Activated CD4-positive, alpha-beta T cell treated with anti-CD3 and anti-CD28 coated beads, Interleukin-2, amount 50 U/mL, for 16 hours (primary cell): ENCODE results near the gene FLOT2.
"Not testable (repeated sequence)": the region's sequence is repeated elsewhere in the genome, so short reads cannot be mapped to it uniquely, and the experiment has no call there.

Source experiments
- DNase-seq: peaks from one replicate; pipeline ENCODE4 v3.0.0-alpha.2; 2020

Gene FLOT2

GRCh38 chr17:28839221-28839620 lies 58.3 kb downstream of the FLOT2 start:
- DNase-seq = no peak

GRCh38 chr17:28836541-28836940 lies 61.0 kb downstream of the FLOT2 start:
- not testable (repeated sequence) for DNase-seq

- DNase-seq = no peak
Observed at GRCh38 chr17:28834420-28834819, 63.1 kb downstream of the FLOT2 start.
